Activated effector memory CD4-positive, alpha-beta T cell treated with anti-CD3 and anti-CD28 coated beads, Interleukin-2, amount 50 U/mL, for 16 hours (primary cell): Measurements from ENCODE around the gene SERTAD3.
"Not testable (repeated sequence)": the region's sequence is repeated elsewhere in the genome, so short reads cannot be mapped to it uniquely, and the experiment has no call there.

Source experiments
- DNase-seq: peaks from one replicate; pipeline ENCODE4 v3.0.0-alpha.2; 2020

The SERTAD3 gene

GRCh38 chr19:40424637-40425449 is 19.3 kb downstream of the SERTAD3 start:
- DNase-seq, result peak; percentile 64

- no peak for DNase-seq
Measured at GRCh38 chr19:40423938-40424337, 20.2 kb downstream of the SERTAD3 start.

GRCh38 chr19:40422748-40423566 is 21.2 kb downstream of the SERTAD3 start:
- no peak for DNase-seq

- no peak for DNase-seq
Measured at GRCh38 chr19:40421993-40422747, 22.0 kb downstream of the SERTAD3 start.

GRCh38 chr19:40420766-40421765 is 23.1 kb downstream of the SERTAD3 start:
- peak; percentile 90 for DNase-seq

GRCh38 chr19:40420451-40420765 is 23.7 kb downstream of the SERTAD3 start:
- no peak for DNase-seq

- DNase-seq, result no peak
Measured at GRCh38 chr19:40419780-40420179, 24.4 kb downstream of the SERTAD3 start.

GRCh38 chr19:40419066-40419612 is 25.0 kb downstream of the SERTAD3 start:
- DNase-seq, result no peak

- DNase-seq, result no peak
Measured at GRCh38 chr19:40418040-40418439, 26.1 kb downstream of the SERTAD3 start.

GRCh38 chr19:40417643-40417981 is 26.5 kb downstream of the SERTAD3 start:
- no peak for DNase-seq

- DNase-seq, result no peak
Measured at GRCh38 chr19:40416918-40417642, 27.1 kb downstream of the SERTAD3 start.

- no peak for DNase-seq
Measured at GRCh38 chr19:40415768-40416167, 28.4 kb downstream of the SERTAD3 start.

GRCh38 chr19:40414542-40415535 is 29.3 kb downstream of the SERTAD3 start:
- no peak for DNase-seq

GRCh38 chr19:40413291-40413845 is 30.8 kb downstream of the SERTAD3 start, which contains the start of gene PRX:
PRX (minus strand) TSS chr19:40413378; CDS start chr19:40407932, 5,446 bp downstream.
- DNase-seq, result no peak

- no peak for DNase-seq
Measured at GRCh38 chr19:40412866-40413265, 31.3 kb downstream of the SERTAD3 start.

GRCh38 chr19:40411958-40412499 is 32.1 kb downstream of the SERTAD3 start:
- DNase-seq, result no peak

- DNase-seq, result no peak
Measured at GRCh38 chr19:40411125-40411842, 32.9 kb downstream of the SERTAD3 start.

GRCh38 chr19:40410030-40410389 is 34.1 kb downstream of the SERTAD3 start:
- no peak for DNase-seq

- DNase-seq, result not testable (repeated sequence)
Measured at GRCh38 chr19:40408598-40408925, 35.6 kb downstream of the SERTAD3 start.
